ENCODE results near the gene MACROH2A1. TPM values are rescaled to one million over a fixed set of nuclear protein-coding genes. Genes with fewer than 3 reads are reported as not detected.

The MACROH2A1 gene
- polyA plus RNA-seq, 1 of the 3 experiments (the other 2 are of a cell fraction): 165 TPM

DNA sequence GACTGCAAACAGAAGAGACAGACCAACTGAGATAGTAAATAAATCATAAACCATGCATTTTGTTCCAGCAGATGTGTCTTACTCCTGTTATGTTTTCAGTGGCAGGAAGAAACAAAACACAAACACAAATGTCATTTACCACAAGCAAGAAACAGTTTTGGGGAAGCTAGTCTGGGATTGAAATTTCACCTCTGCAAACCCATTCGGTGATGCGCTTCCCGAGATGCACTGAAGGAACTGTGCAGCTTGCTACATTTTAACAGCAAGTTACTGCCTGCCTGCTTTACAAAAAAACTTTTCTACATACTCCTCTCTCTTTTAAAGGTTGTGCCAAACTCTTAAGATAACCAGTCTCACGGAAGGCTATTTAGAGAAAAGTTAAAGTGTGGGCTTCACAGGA, 3.2 kb downstream of the MACROH2A1 start:
- TF ChIP-seq MEF2A (IDR thresholded peaks at IDR 0.05; ENCODE audit: borderline replicate concordance, low read depth): no peak
- TF ChIP-seq RFX5 (IDR thresholded peaks at IDR 0.05; ENCODE audit: low read length): no peak
- no peak for TF ChIP-seq ELF1 (IDR thresholded peaks at IDR 0.05)
- no peak for TF ChIP-seq PBX3 (IDR thresholded peaks at IDR 0.05)
- no peak for TF ChIP-seq GATA2 (CRISPR knock-in tag; IDR thresholded peaks at IDR 0.05)
- no peak for TF ChIP-seq GABPA (IDR thresholded peaks at IDR 0.05; ENCODE audit: low read depth)
- TF ChIP-seq, protein P1, sequence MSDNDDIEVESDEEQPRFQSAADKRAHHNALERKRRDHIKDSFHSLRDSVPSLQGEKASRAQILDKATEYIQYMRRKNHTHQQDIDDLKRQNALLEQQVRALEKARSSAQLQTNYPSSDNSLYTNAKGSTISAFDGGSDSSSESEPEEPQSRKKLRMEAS (IDR thresholded peaks at IDR 0.05; ENCODE audit: low read depth): no peak
- TF ChIP-seq RAD21 (IDR thresholded peaks at IDR 0.05; ENCODE audit: low read length): no peak
- TF ChIP-seq RCOR1 (IDR thresholded peaks at IDR 0.05; ENCODE audit: low read length): no peak
- no peak for TF ChIP-seq TAF1 (IDR thresholded peaks at IDR 0.05; ENCODE audit: borderline replicate concordance, low read depth, low read length)
- no peak for TF ChIP-seq USF2 (IDR thresholded peaks at IDR 0.05; ENCODE audit: borderline replicate concordance, low read depth, low read length)
- TF ChIP-seq, protein P2, sequence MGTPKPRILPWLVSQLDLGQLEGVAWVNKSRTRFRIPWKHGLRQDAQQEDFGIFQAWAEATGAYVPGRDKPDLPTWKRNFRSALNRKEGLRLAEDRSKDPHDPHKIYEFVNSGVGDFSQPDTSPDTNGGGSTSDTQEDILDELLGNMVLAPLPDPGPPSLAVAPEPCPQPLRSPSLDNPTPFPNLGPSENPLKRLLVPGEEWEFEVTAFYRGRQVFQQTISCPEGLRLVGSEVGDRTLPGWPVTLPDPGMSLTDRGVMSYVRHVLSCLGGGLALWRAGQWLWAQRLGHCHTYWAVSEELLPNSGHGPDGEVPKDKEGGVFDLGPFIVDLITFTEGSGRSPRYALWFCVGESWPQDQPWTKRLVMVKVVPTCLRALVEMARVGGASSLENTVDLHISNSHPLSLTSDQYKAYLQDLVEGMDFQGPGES (IDR thresholded peaks at IDR 0.05; ENCODE audit: low read depth, low read length): no peak
- TF ChIP-seq NRF1 (IDR thresholded peaks at IDR 0.05; ENCODE audit: low read depth, low read length): no peak
- TF ChIP-seq POLR2AphosphoS5 (IDR thresholded peaks at IDR 0.05; ENCODE audit: low read depth, low read length): no peak
- no peak for TF ChIP-seq SMC3 (IDR thresholded peaks at IDR 0.05; ENCODE audit: low read depth, low read length)
- TF ChIP-seq USF1 (IDR thresholded peaks at IDR 0.05; ENCODE audit: borderline replicate concordance, low read depth): no peak
- no peak for TF ChIP-seq REST (IDR thresholded peaks at IDR 0.05; ENCODE audit: low read depth, low read length)
- TF ChIP-seq CTCF (IDR thresholded peaks at IDR 0.05): no peak
- no peak for TF ChIP-seq FOSL2 (IDR thresholded peaks at IDR 0.05; ENCODE audit: borderline replicate concordance, low read depth)
- peaks cover 87% of the 10 kb centered on the region for H3K79me2 ChIP-seq (ENCODE audit: insufficient read depth)
- H3K4me3 ChIP-seq (ENCODE audit: low read depth in 2 of 2, low read length in 1 of 2): no peak overlapping the region
- H2AFZ ChIP-seq (ENCODE audit: low read depth): no peak overlapping the region
- H3K27me3 ChIP-seq (ENCODE audit: insufficient read depth): no peaks in the 10 kb centered on the region
- peaks cover 18 to 45% of the 10 kb centered on the region in 2 experiments for H3K4me1 ChIP-seq (ENCODE audit: control insufficient read depth in 1 of 2, insufficient read depth in 2 of 2, low read depth in 1 of 2, low read length in 1 of 2)
- 94% methylated on average over 4 of the region's 4 CpGs for WGBS (ENCODE audit: low lambda C conversion rate)
- H3K36me3 ChIP-seq (replicated peaks in 1 of 2; ENCODE audit: control insufficient read depth in 1 of 2, insufficient read depth in 2 of 2, low read length in 1 of 2): peaks cover 0 to 11% of the 10 kb centered on the region in 2 experiments
- no peaks in the 10 kb centered on the region for H3F3A ChIP-seq (replicated peaks; ENCODE audit: insufficient read depth)
- ChIA-PET CTCF (interaction anchor here (1.2 kb wide), 1 partner anchor 70 kb away, joined by 4 read pairs; no protein-coding TSS in a partner anchor), POLR2A (no interaction called here)
- H3K9me3 ChIP-seq: no peaks in the 10 kb centered on the region
- no peak for DNase-seq
- H3K27ac ChIP-seq (ENCODE audit: low read depth in 2 of 2, low read length in 1 of 2): no peak overlapping the region
- H3K9me2 ChIP-seq: no peaks in the 10 kb centered on the region
- H3K9ac ChIP-seq: no peak overlapping the region
- H4K20me1 ChIP-seq (ENCODE audit: insufficient read depth): peaks cover 69% of the 10 kb centered on the region
- no peak overlapping the region for H3K4me2 ChIP-seq

All from SK-N-SH (cell line).